Psoas muscle (tissue), 8 donors: ENCODE results near the gene LEFTY1. TPM values are rescaled to one million over a fixed set of nuclear protein-coding genes. Genes with fewer than 3 reads are reported as not detected.

Experiments
- ATAC-seq, 4 donors: fragments of 200-7000 bp; cut with Tn5 transposase; one replicate each; pipeline ENCODE4 v1.9.1; 2020; ENCODE audit warnings: moderate library complexity in 3 of 4, mild to moderate bottlenecking in 2 of 4
- DNase-seq, 2 donors: peaks; one replicate each; pipeline ENCODE4 v3.0.0-alpha.2; 2020
- H3K27ac ChIP-seq: fragments of 200-600 bp; one replicate; pipeline ENCODE4 v1.8.0; 2022
- H3K27me3 ChIP-seq, 3 donors: fragments of 200-600 bp in 1 of 3; one replicate each; pipeline versions ENCODE4 v1.6.1 to v1.8.0; 2013 to 2022; ENCODE audit warnings: low read length in 2 of 3, mild to moderate bottlenecking in 2 of 3, moderate library complexity in 1 of 3; ENCODE audit not compliant: insufficient read depth in 3 of 3
- H3K36me3 ChIP-seq, 2 donors: fragments of 200-600 bp in 1 of 2; one replicate each; pipeline versions ENCODE4 v1.6.1 to v1.8.0; 2013 to 2022; ENCODE audit warnings: low read depth in 1 of 2, mild to moderate bottlenecking in 1 of 2, moderate library complexity in 1 of 2; ENCODE audit not compliant: insufficient read depth in 1 of 2
- H3K4me1 ChIP-seq: fragments of 200-600 bp; one replicate; pipeline ENCODE4 v1.8.0; 2022
- H3K4me3 ChIP-seq: fragments of 200-600 bp; one replicate; pipeline ENCODE4 v1.8.0; 2022; ENCODE audit warnings: mild to moderate bottlenecking
- H3K9me3 ChIP-seq: fragments of 200-600 bp; one replicate; pipeline ENCODE4 v1.8.0; 2022
- CTCF ChIP-seq: fragments of 200-600 bp; IDR thresholded peaks from one replicate; pipeline ENCODE4 v1.8.0; 2022; ENCODE audit warnings: antibody characterized with exemption
- WGBS, 3 donors: extraction: QIAGEN DNeasy Blood & Tissue Kit; methylation state at CpG; one replicate each; pipeline versions ENCODE4 v1.1.6 to v1.1.7; 2013; 5-methylcytosine and 5-hydroxymethylcytosine counted together
- intact Hi-C, 2 donors: fragments of 100-400 bp; cut with DNase I; formaldehyde crosslinking; loops; one replicate each; pipeline versions ENCODE4 v1.11.0 to v1.14.2; 2022
- polyA plus RNA-seq, 3 donors: library from polyadenylated mRNA; stranded (reverse); fragments of 200-250 nt; gene quantifications; one replicate each; pipeline ENCODE4 v1.2.3, GENCODE V29; 2013
- total RNA-seq, 4 donors: library from RNA; stranded (reverse); fragmentation: NEBNext Ultra II Directional in 2 of 4; extraction: Animal tissue kit (Norgen Biotek cat#: 25700) in 2 of 4; gene quantifications; one replicate each; pipeline versions ENCODE4 v1.2.1 to v1.2.4, GENCODE V29; 2021 to 2023
- donor health status: healthy with polysubstance abuse.
- donor health status: DM: no; HTN: no; CAD: no; lungs with moderate emphysema.
- donor health status: Bipolar disorder and iron deficiency.
- donor health status: healthy.
- donor health status: DM: yes; HTN: yes; CAD: no.
- donor health status: DM: no; HTN: no; CAD: no.
- donor health status: DM: no; HTN: no; CAD: no.
- donor health status: DM: yes; HTN: yes; CAD: no.

Gene LEFTY1
- total and polyA plus RNA-seq, 7 donors, result 0.08 to 0.26 (median 0.13) TPM; not detected in 4

- no peak for TF ChIP-seq CTCF
- ATAC-seq, result no peak
- Histone ChIP-seq H3K4me3 (no peak overlapping the region), H3K4me1 (no peaks in the 10 kb centered on the region), H3K27me3 (no peaks in the 10 kb centered on the region), H3K36me3 (peaks cover 2 to 97% of the 10 kb centered on the region in 2 donors), H3K9me3 (no peaks in the 10 kb centered on the region), H3K27ac (no peak overlapping the region)
- intact Hi-C loops, result no loop called here
- 89 to 95% (median 94%) methylated on average over 5 of the region's 5 CpGs for WGBS, 3 donors
- peak in 1 of 2 donors; percentile 17 for DNase-seq
These were observed 29.8 kb downstream of the LEFTY1 start for GRCh38 chr1:225859151-225859550.

GRCh38 chr1:225857256-225857655, 31.7 kb downstream of the LEFTY1 start:
- no peaks in the 10 kb centered on the region for H3K4me1 ChIP-seq
- H3K9me3 ChIP-seq, result no peaks in the 10 kb centered on the region
- peaks cover 2 to 97% of the 10 kb centered on the region in 2 donors for H3K36me3 ChIP-seq
- H3K27me3 ChIP-seq, result no peaks in the 10 kb centered on the region
- TF ChIP-seq CTCF, result no peak
- DNase-seq (no peak), ATAC-seq (no peak)
- H3K27ac ChIP-seq, result no peak overlapping the region
- H3K4me3 ChIP-seq, result no peak overlapping the region
- intact Hi-C loops, result no loop called here
- 65 to 80% (median 67%) methylated on average over 6 to 7 of the region's 7 CpGs for WGBS, 3 donors

GRCh38 chr1:225855503-225856300, 33.2 kb downstream of the LEFTY1 start:
- H3K4me3 ChIP-seq, result no peak overlapping the region
- ATAC-seq, result no peak
- WGBS, 3 donors, result 77 to 88% (median 78%) methylated on average over 10 of the region's 10 CpGs
- no peaks in the 10 kb centered on the region for H3K9me3 ChIP-seq
- no peaks in the 10 kb centered on the region for H3K4me1 ChIP-seq
- H3K36me3 ChIP-seq, result peaks cover 2 to 95% of the 10 kb centered on the region in 2 donors
- peak in 1 of 2 donors; percentile 29 for DNase-seq
- no peak for TF ChIP-seq CTCF
- intact Hi-C loops, result no loop called here
- no peaks in the 10 kb centered on the region for H3K27me3 ChIP-seq
- H3K27ac ChIP-seq, result no peak overlapping the region

- H3K4me1 ChIP-seq, result no peaks in the 10 kb centered on the region
- no peaks in the 10 kb centered on the region for H3K9me3 ChIP-seq
- WGBS, 3 donors, result 88 to 94% (median 91%) methylated on average over 12 of the region's 12 CpGs
- H3K27me3 ChIP-seq, result no peaks in the 10 kb centered on the region
- intact Hi-C loops, result no loop called here
- no peak for TF ChIP-seq CTCF
- H3K4me3 ChIP-seq, result no peak overlapping the region
- DNase-seq, result no peak
- H3K27ac ChIP-seq, result no peak overlapping the region
- H3K36me3 ChIP-seq, result peaks cover 2 to 74% of the 10 kb centered on the region in 2 donors
- ATAC-seq, result no peak
These were observed 35.5 kb downstream of the LEFTY1 start for GRCh38 chr1:225853441-225853840.
